Sigmoid colon (tissue), 4 donors: ENCODE measurements around the gene MS4A14.

Source experiments
- CTCF ChIP-seq, 4 experiments: fragments of 450-650 bp in 3 of 4; fragments of 200-600 bp in 1 of 4; IDR thresholded peaks; one replicate each; pipeline ENCODE4 v1.5.1; 2016 to 2019; ENCODE audit warnings: antibody characterized with exemption in 4 of 4, mild to moderate bottlenecking in 3 of 4, moderate library complexity in 2 of 4
- EP300 ChIP-seq, 4 donors: sonication (generic); formaldehyde crosslinking; IDR thresholded peaks; one replicate each; pipeline ENCODE4 v1.6.1; 2017; ENCODE audit warnings: antibody characterized with exemption in 4 of 4
- POLR2A ChIP-seq, 2 donors: fragments of 450-650 bp; IDR thresholded peaks; one replicate each; pipeline ENCODE4 v1.6.1; 2016; ENCODE audit warnings: antibody characterized with exemption in 2 of 2, mild to moderate bottlenecking in 2 of 2, moderate library complexity in 2 of 2

DNA sequence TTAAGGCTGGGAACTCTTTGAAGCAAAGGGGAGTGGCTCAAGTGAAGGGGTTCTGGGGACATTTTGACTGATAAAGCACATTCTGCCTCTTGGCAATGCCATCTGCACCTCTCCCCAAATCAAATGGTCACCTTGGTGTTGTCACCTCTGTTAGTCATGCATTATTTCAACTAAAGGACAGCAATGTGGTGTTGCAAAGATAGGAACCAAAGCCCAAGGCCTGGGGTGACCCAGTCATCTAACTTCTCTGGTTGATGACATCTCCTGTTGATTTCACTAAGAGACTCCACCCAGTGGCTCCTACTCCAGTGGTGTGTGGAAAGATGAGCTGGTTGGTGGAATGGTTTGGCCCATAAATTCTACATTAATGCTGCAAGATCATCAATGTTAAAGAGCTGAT, 51.6 kb downstream of the MS4A14 start:
- no peak for TF ChIP-seq CTCF (IDR thresholded peaks at IDR 0.05)
- no peak for TF ChIP-seq POLR2A (IDR thresholded peaks at IDR 0.05)
- TF ChIP-seq EP300 (IDR thresholded peaks at IDR 0.05): no peak
